Central memory CD8-positive, alpha-beta T cell (primary cell): ENCODE measurements around the gene TMEM63B.
"Not testable (repeated sequence)": the region's sequence is repeated elsewhere in the genome, so short reads cannot be mapped to it uniquely, and the experiment has no call there.

Source experiments
- ATAC-seq: fragments of 150-1000 bp; cut with Tn5 transposase; replicated peaks from 2 replicates; pipeline ENCODE4 v1.10.0; 2022; ENCODE audit warnings: mild to moderate bottlenecking, moderate FRiP score, moderate number of reproducible peaks; ENCODE audit not compliant: poor library complexity, severe bottlenecking; ENCODE audit errors: extremely low read depth
- DNase-seq, 2 donors: peaks; one replicate each; pipeline ENCODE4 v3.0.0; 2021; ENCODE audit warnings: low spot score in 2 of 2
- H3K27ac Mint-ChIP-seq: one replicate; pipeline ENCODE4 v1.8.0; 2022; ENCODE audit warnings: low read depth, mild to moderate bottlenecking, moderate library complexity, mixed read lengths
- H3K27me3 Mint-ChIP-seq: one replicate; pipeline ENCODE4 v1.8.0; 2022; ENCODE audit warnings: mixed read lengths
- H3K36me3 Mint-ChIP-seq: one replicate; pipeline ENCODE4 v1.8.0; 2022; ENCODE audit warnings: mild to moderate bottlenecking, moderate library complexity, mixed read lengths; ENCODE audit not compliant: insufficient read depth
- H3K4me1 Mint-ChIP-seq: one replicate; pipeline ENCODE4 v1.8.0; 2022; ENCODE audit warnings: mixed read lengths
- H3K4me3 Mint-ChIP-seq: one replicate; pipeline ENCODE4 v1.8.0; 2022; ENCODE audit warnings: mild to moderate bottlenecking, moderate library complexity, mixed read lengths
- H3K9me3 Mint-ChIP-seq: one replicate; pipeline ENCODE4 v1.8.0; 2022; ENCODE audit warnings: mixed read lengths

Gene TMEM63B

GRCh38 chr6:44132476-44132875 lies 5.1 kb downstream of the TMEM63B start:
- no peak overlapping the region for H3K27ac Mint-ChIP-seq
- H3K27me3 Mint-ChIP-seq: no peaks in the 10 kb centered on the region
- no peaks in the 10 kb centered on the region for H3K9me3 Mint-ChIP-seq
- peaks cover 9% of the 10 kb centered on the region for H3K36me3 Mint-ChIP-seq
- no peak for ATAC-seq
- no peak overlapping the region for H3K4me3 Mint-ChIP-seq
- DNase-seq: no peak
- H3K4me1 Mint-ChIP-seq: peaks cover 49% of the 10 kb centered on the region

GRCh38 chr6:44133003-44133931 lies 5.9 kb downstream of the TMEM63B start:
- H3K36me3 Mint-ChIP-seq: peaks cover 11% of the 10 kb centered on the region
- DNase-seq: no peak
- H3K4me1 Mint-ChIP-seq: peaks cover 46% of the 10 kb centered on the region
- H3K4me3 Mint-ChIP-seq: no peak overlapping the region
- no peak for ATAC-seq
- no peaks in the 10 kb centered on the region for H3K9me3 Mint-ChIP-seq
- no peaks in the 10 kb centered on the region for H3K27me3 Mint-ChIP-seq
- no peak overlapping the region for H3K27ac Mint-ChIP-seq

GRCh38 chr6:44133981-44134711 lies 6.8 kb downstream of the TMEM63B start:
- no peaks in the 10 kb centered on the region for H3K27me3 Mint-ChIP-seq
- H3K4me3 Mint-ChIP-seq: no peak overlapping the region
- H3K27ac Mint-ChIP-seq: peak overlapping the region; percentile 87
- DNase-seq (no peak), ATAC-seq (no peak)
- peaks cover 14% of the 10 kb centered on the region for H3K36me3 Mint-ChIP-seq
- peaks cover 43% of the 10 kb centered on the region for H3K4me1 Mint-ChIP-seq
- H3K9me3 Mint-ChIP-seq: no peaks in the 10 kb centered on the region

GRCh38 chr6:44135173-44135758 lies 7.9 kb downstream of the TMEM63B start:
- no peaks in the 10 kb centered on the region for H3K9me3 Mint-ChIP-seq
- H3K27me3 Mint-ChIP-seq: no peaks in the 10 kb centered on the region
- H3K4me1 Mint-ChIP-seq: peaks cover 36% of the 10 kb centered on the region
- H3K36me3 Mint-ChIP-seq: peaks cover 19% of the 10 kb centered on the region
- no peak for ATAC-seq
- no peak overlapping the region for H3K4me3 Mint-ChIP-seq
- DNase-seq: no peak
- peak overlapping the region; percentile 87 for H3K27ac Mint-ChIP-seq

- H3K4me1 Mint-ChIP-seq: peaks cover 36% of the 10 kb centered on the region
- H3K27ac Mint-ChIP-seq: peak overlapping the region; percentile 87
- peaks cover 22% of the 10 kb centered on the region for H3K36me3 Mint-ChIP-seq
- H3K27me3 Mint-ChIP-seq: no peaks in the 10 kb centered on the region
- H3K9me3 Mint-ChIP-seq: no peaks in the 10 kb centered on the region
- DNase-seq: no peak
- no peak for ATAC-seq
- H3K4me3 Mint-ChIP-seq: no peak overlapping the region
These were observed 8.5 kb downstream of the TMEM63B start for GRCh38 chr6:44135875-44136274.

- no peak for DNase-seq
- no peaks in the 10 kb centered on the region for H3K9me3 Mint-ChIP-seq
- no peak for ATAC-seq
- peaks cover 27% of the 10 kb centered on the region for H3K36me3 Mint-ChIP-seq
- no peak overlapping the region for H3K27ac Mint-ChIP-seq
- H3K4me1 Mint-ChIP-seq: peaks cover 13% of the 10 kb centered on the region
- H3K4me3 Mint-ChIP-seq: no peak overlapping the region
- H3K27me3 Mint-ChIP-seq: no peaks in the 10 kb centered on the region
These were observed 11.5 kb downstream of the TMEM63B start for GRCh38 chr6:44138717-44139350.

- H3K9me3 Mint-ChIP-seq: no peaks in the 10 kb centered on the region
- no peak overlapping the region for H3K4me3 Mint-ChIP-seq
- no peak for ATAC-seq
- H3K4me1 Mint-ChIP-seq: peaks cover 10% of the 10 kb centered on the region
- H3K27me3 Mint-ChIP-seq: no peaks in the 10 kb centered on the region
- no peak for DNase-seq
- H3K27ac Mint-ChIP-seq: peak overlapping the region; percentile 54
- peaks cover 25% of the 10 kb centered on the region for H3K36me3 Mint-ChIP-seq
These were observed 12.0 kb downstream of the TMEM63B start for GRCh38 chr6:44139351-44139743.

GRCh38 chr6:44142835-44143234 lies 15.5 kb downstream of the TMEM63B start:
- no peak for ATAC-seq
- H3K27ac Mint-ChIP-seq: no peak overlapping the region
- no peak overlapping the region for H3K4me3 Mint-ChIP-seq
- no peak for DNase-seq
- H3K4me1 Mint-ChIP-seq: no peaks in the 10 kb centered on the region
- peaks cover 24% of the 10 kb centered on the region for H3K36me3 Mint-ChIP-seq
- H3K27me3 Mint-ChIP-seq: no peaks in the 10 kb centered on the region
- no peaks in the 10 kb centered on the region for H3K9me3 Mint-ChIP-seq

GRCh38 chr6:44143731-44144130 lies 16.4 kb downstream of the TMEM63B start:
- DNase-seq (no peak), ATAC-seq (no peak)
- Mint-ChIP-seq H3K36me3 (peaks cover 23% of the 10 kb centered on the region), H3K27ac (no peak overlapping the region), H3K4me1 (no peaks in the 10 kb centered on the region), H3K4me3 (no peak overlapping the region), H3K27me3 (no peaks in the 10 kb centered on the region), H3K9me3 (no peaks in the 10 kb centered on the region)

GRCh38 chr6:44144536-44144935 lies 17.2 kb downstream of the TMEM63B start:
- not testable (repeated sequence) for H3K4me1 Mint-ChIP-seq, H3K9me3 Mint-ChIP-seq, H3K4me3 Mint-ChIP-seq, DNase-seq, H3K27ac Mint-ChIP-seq, H3K27me3 Mint-ChIP-seq, ATAC-seq
- H3K36me3 Mint-ChIP-seq: peaks cover 24% of the 10 kb centered on the region

- ATAC-seq (no peak), DNase-seq (no peak)
- peaks cover 21% of the 10 kb centered on the region for H3K36me3 Mint-ChIP-seq
- no peak overlapping the region for H3K4me3 Mint-ChIP-seq
- H3K9me3 Mint-ChIP-seq: no peaks in the 10 kb centered on the region
- no peak overlapping the region for H3K27ac Mint-ChIP-seq
- no peaks in the 10 kb centered on the region for H3K4me1 Mint-ChIP-seq
- H3K27me3 Mint-ChIP-seq: no peaks in the 10 kb centered on the region
These were observed 18.5 kb downstream of the TMEM63B start for GRCh38 chr6:44145839-44146238.

GRCh38 chr6:44146685-44147084 lies 19.3 kb downstream of the TMEM63B start:
- Mint-ChIP-seq H3K27me3 (no peaks in the 10 kb centered on the region), H3K4me3 (no peak overlapping the region), H3K4me1 (no peaks in the 10 kb centered on the region), H3K36me3 (peaks cover 19% of the 10 kb centered on the region), H3K9me3 (no peaks in the 10 kb centered on the region), H3K27ac (no peak overlapping the region)
- ATAC-seq (no peak), DNase-seq (no peak)
